Prostate gland (tissue), 2 donors: ENCODE results near the gene SCNN1G.

ENCODE experiments used
- CTCF ChIP-seq, 4 experiments: fragments of 200-600 bp in 2 of 4; fragments of 450-650 bp in 2 of 4; sonication (generic) in 2 of 4; IDR thresholded peaks; 1 replicate in 3 of 4; 2 replicates in 1 of 4; pipeline ENCODE4 v1.5.1; 2016 to 2019; ENCODE audit warnings: antibody characterized with exemption in 4 of 4, mild to moderate bottlenecking in 2 of 4, moderate library complexity in 2 of 4
- POLR2A ChIP-seq: fragments of 450-650 bp; IDR thresholded peaks from one replicate; pipeline ENCODE4 v1.6.1; 2016; ENCODE audit warnings: antibody characterized with exemption, mild to moderate bottlenecking

DNA sequence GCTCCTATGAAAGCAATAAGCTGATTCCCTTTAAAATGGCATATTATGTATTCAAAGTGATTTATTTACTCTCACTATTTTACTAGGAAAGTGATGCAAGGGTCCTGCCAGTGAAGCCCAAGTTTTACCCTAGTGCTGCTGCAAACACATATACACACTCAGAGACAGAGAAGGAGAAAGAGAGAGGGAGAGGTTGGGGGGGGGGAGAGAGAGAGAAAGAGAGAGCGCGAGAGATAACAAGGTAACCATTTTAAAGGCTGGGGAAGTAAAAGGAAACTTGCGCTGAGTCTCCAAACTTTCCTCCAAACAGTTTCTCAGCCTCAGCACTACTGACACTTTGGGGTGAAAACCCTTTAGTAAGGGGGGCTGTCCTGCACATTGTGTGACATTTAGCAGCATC, 39.2 kb upstream of the SCNN1G start:
- TF ChIP-seq POLR2A = no peak
- TF ChIP-seq CTCF (IDR thresholded peaks at IDR 0.05) = no peak
